ENCODE data around the gene CCDC15. TPM values are rescaled to one million over a fixed set of nuclear protein-coding genes. Genes with fewer than 3 reads are reported as not detected.
A peak's percentile ranks its signal among the peaks of the same experiment; 100 is the strongest.
"Not testable (repeated sequence)": the region's sequence is repeated elsewhere in the genome, so short reads cannot be mapped to it uniquely, and the experiment has no call there.

CCDC15 gene
- total RNA-seq, 2 donors from 2014 or later, result 3.6 to 7.1 TPM

DNA sequence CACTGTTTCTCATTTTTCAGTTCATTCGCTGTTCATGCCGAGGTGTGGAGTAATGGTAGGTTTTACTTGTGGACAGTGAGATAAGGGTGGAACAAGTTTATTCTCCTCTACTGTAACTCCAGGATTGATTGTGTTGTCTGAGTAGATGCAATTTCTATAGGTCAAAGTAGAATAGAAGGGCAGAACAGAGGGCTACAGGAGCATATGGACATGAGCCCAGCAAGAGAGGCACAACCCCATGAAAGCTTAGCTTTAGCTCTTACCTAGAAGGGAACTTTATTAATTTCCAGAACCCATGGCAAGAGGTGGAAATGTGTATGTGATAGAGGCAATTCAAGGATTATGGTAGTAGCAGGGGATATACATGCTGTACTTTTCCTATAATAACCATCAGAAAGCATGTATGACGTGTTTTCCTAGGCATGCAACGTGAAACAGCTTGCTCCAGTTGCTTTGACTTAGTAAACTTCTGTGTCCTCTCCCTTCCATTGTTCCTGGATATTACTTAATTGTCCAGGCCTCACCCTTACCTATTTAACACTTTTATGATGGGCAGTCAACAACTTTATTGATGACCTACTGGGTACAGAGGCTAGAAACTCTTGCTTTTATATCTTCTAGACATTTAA, 95.3 kb downstream of the CCDC15 start:
- WGBS, result 87% methylated on average over 4 of the region's 4 CpGs
- Histone ChIP-seq H3K27me3 (replicated peaks; ENCODE audit: insufficient read depth) (no peaks in the 10 kb centered on the region), H3K27ac (no peak overlapping the region), H3K4me1 (replicated peaks) (no peaks in the 10 kb centered on the region), H3K36me3 (no peaks in the 10 kb centered on the region), H3K9me3 (no peaks in the 10 kb centered on the region), H3K4me3 (no peak overlapping the region)
- intact Hi-C loops (cut with DNase I), result no loop called here
- no peak for TF ChIP-seq CTCF (IDR thresholded peaks at IDR 0.05)
- no peak for TF ChIP-seq POLR2AphosphoS5 (IDR thresholded peaks at IDR 0.05)
- no peak for TF ChIP-seq POLR2A (IDR thresholded peaks at IDR 0.05)
- no peak for DNase-seq (ENCODE audit: low spot score)

- no peak for DNase-seq (ENCODE audit: low spot score)
- H3K27ac ChIP-seq, result no peak overlapping the region
- H3K27me3 ChIP-seq (replicated peaks; ENCODE audit: insufficient read depth), result no peaks in the 10 kb centered on the region
- TF ChIP-seq POLR2AphosphoS5 (IDR thresholded peaks at IDR 0.05) (no peak), POLR2A (IDR thresholded peaks at IDR 0.05) (no peak)
- H3K9me3 ChIP-seq, result no peaks in the 10 kb centered on the region
- intact Hi-C loops (cut with DNase I), result no loop called here
- no peaks in the 10 kb centered on the region for H3K36me3 ChIP-seq
- no peak overlapping the region for H3K4me3 ChIP-seq
- H3K4me1 ChIP-seq (replicated peaks), result no peaks in the 10 kb centered on the region
These were observed 98.0 kb downstream of the CCDC15 start for GRCh38 chr11:125052047-125052446.

- DNase-seq (ENCODE audit: low spot score), result no peak
- no peaks in the 10 kb centered on the region for H3K27me3 ChIP-seq (replicated peaks; ENCODE audit: insufficient read depth)
- no peaks in the 10 kb centered on the region for H3K9me3 ChIP-seq
- no peak overlapping the region for H3K4me3 ChIP-seq
- H3K4me1 ChIP-seq (replicated peaks), result no peaks in the 10 kb centered on the region
- 52% methylated on average over 1 of the region's 1 CpG for WGBS
- intact Hi-C loops (cut with DNase I), result no loop called here
- TF ChIP-seq POLR2AphosphoS5 (IDR thresholded peaks at IDR 0.05) (no peak), POLR2A (IDR thresholded peaks at IDR 0.05) (no peak), CTCF (IDR thresholded peaks at IDR 0.05) (no peak)
- H3K27ac ChIP-seq, result no peak overlapping the region
- H3K36me3 ChIP-seq, result no peaks in the 10 kb centered on the region
These were observed 99.2 kb downstream of the CCDC15 start for GRCh38 chr11:125053167-125053566.

- H3K4me3 ChIP-seq, result no peak overlapping the region
- TF ChIP-seq CTCF (IDR thresholded peaks at IDR 0.05) (peak in 1 of 4 experiments; percentile 28), POLR2A (IDR thresholded peaks at IDR 0.05) (no peak), POLR2AphosphoS5 (IDR thresholded peaks at IDR 0.05) (peak; percentile 88)
- DNase-seq (ENCODE audit: low spot score), result peak; percentile 35
- intact Hi-C loops (cut with DNase I), result no loop called here
- peak overlapping the region; percentile 8 to 71 for H3K27ac ChIP-seq
- H3K36me3 ChIP-seq, result no peaks in the 10 kb centered on the region
- H3K9me3 ChIP-seq, result no peaks in the 10 kb centered on the region
- no peaks in the 10 kb centered on the region for H3K4me1 ChIP-seq (replicated peaks)
- 19% methylated on average over 2 of the region's 2 CpGs for WGBS
- H3K27me3 ChIP-seq (replicated peaks; ENCODE audit: insufficient read depth), result no peaks in the 10 kb centered on the region
These were observed 101.2 kb downstream of the CCDC15 start for GRCh38 chr11:125055107-125055715.

DNA sequence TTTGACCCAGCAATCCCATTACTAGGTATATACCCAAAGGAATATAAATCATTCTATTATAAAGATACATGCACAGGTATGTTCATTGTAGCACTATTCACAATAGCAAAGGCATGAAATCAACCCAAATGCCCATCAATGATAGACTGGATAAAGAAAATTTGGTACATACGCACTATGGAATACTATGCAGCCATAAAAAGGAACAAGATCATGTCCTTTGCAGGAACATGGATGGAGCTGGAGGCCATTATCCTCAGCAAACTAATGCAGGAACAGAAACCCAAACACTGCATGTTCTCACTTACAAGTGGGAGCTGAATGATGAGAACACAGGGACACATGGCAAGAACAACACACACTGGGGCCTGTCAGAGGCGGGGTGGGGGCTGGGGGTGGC, 102.1 kb downstream of the CCDC15 start:
- H3K36me3 ChIP-seq; H3K27me3 ChIP-seq (replicated peaks; ENCODE audit: insufficient read depth); intact Hi-C loops (cut with DNase I); H3K9me3 ChIP-seq; DNase-seq (ENCODE audit: low spot score); H3K4me1 ChIP-seq (replicated peaks); H3K4me3 ChIP-seq: not testable (repeated sequence)
- WGBS, result 95% methylated on average over 2 of the region's 2 CpGs
- H3K27ac ChIP-seq, result peak overlapping the region in 1 of 2 donors; percentile 71
